Fibroblast of mammary gland (primary cell): ENCODE measurements around the gene TTYH3.

Experiments
- DNase-seq: peaks from one replicate; pipeline ENCODE4 v3.0.0-alpha.2; 2010; ENCODE audit warnings: low read depth
- H3K4me3 ChIP-seq: 2 replicates; pipeline ENCODE4 v1.5.1; 2011; ENCODE audit warnings: low read depth, mild to moderate bottlenecking, low read length, moderate library complexity; ENCODE audit not compliant: control insufficient read depth
- CTCF ChIP-seq: conservative IDR thresholded peaks from 2 replicates; pipeline ENCODE4 v1.5.1; 2011; ENCODE audit warnings: low read depth, low read length, inconsistent platforms; ENCODE audit not compliant: control insufficient read depth, insufficient read depth

Gene TTYH3

DNA sequence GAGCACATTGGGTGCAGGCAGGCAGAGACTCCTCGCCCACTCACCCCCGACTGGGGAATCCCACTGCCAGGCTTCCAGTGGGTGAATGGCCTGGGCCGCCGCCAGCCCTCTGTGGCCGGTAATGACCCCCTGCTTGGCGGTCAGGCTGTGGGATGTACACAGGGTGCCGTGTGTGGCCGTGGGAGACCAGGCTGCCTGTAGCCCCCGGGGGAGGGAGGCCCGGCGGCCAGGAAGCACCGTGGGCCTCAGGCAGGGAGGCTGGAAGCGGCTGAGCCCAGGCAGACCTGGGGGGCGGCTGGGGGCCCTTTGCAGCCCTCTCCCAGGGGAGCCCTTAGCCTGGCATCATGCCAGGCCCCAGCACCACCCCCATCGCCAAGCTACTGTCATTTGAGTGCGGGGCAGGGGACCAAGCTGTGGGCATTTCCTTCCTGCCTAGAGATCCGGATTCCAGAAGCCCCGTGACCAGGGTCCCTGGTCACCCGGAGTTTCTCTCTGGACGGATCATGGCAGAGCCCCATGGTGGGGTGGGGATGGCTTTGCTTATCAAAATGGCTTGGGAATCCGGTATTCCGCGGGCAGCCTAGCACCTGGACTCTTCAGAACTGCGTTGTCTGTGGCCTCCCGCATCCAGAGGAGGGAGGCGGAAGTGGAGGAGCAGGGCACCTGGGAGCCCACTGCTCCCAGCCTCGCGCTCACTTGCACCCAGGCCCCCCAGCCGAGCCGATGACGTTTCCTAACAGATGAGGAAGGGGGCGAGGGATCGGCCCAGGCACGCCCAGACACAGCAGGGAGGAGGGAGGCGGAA is 1.1 kb downstream of the TTYH3 start:
- no peak for TF ChIP-seq CTCF
- peak; percentile 71 for DNase-seq
- H3K4me3 ChIP-seq = peak overlapping the region; percentile 77

- peak; percentile 93 for DNase-seq
- TF ChIP-seq CTCF = no peak
- H3K4me3 ChIP-seq = peak overlapping the region; percentile 77
Observed at GRCh38 chr7:2633538-2634266, 1.9 kb downstream of the TTYH3 start.

DNA sequence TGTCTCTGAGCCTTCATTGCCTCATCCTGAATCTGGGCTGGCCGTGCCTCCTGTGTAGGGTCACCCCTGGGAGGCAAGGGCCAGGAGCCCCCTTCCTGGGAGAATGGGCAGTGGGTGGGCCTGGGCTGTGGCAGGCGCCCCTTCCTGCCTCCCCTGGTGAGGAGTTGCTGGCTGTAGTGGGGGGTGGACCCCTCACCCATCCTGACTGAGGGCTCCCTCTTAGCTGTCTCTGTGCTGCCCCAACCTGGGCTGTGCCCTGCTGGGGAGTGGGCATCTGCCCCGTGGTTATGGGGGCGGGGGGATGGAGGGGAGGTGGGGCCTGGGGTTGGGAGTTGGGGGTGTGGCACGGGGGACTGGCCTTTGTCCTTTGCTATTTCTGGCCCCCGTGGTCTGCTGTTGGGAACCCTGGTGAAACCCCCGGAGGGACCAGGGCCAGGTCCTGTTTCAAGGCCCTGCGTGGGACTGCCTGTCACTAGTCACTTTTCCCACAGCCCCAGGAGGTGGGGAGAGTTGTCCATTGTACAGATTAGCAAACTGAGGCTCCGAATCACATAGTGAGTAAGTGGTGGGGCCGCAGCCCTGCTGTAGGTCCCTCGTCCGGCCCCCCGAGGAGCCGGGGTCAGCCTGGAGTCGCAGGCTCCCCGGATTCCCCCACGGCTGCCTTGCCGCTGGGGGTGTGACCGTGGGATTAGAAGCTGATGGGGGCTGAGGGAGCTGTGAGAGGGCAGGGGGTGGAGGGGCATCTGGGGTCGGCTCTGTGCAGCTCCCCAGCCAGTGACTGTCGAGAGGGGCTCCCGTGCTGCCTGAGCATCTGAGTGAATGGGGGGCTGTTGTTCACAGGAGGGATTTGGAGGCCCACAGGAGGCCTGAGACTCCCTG is 2.7 kb downstream of the TTYH3 start:
- DNase-seq = no peak
- no peak for TF ChIP-seq CTCF
- peak overlapping the region; percentile 77 for H3K4me3 ChIP-seq

DNA sequence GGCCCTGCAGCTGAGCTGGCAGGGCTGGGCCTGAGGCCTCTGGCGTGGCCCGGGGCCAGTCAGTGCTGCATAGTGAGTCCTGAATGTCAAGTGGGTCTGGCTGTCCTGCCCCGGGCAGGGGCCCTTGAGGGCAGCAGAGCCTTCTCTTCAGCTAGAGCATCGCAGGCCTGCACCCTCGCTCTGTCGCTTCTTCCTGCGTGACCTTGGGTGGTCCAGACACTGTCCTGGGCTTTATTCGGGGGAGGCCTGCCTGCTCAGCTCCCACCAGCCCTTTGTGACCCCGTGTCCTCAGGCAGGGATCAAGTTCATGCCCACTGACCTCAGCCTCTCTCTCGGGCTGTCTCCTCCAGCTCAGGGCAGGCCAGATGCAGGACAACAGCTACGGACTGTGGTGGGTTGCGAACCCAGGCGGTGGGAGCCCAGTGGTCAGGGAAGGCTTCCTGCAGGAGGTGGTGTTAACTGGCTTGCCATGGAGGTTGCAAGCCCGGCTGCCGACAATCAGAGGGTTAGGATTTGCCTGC is 3.4 kb downstream of the TTYH3 start:
- no peak overlapping the region for H3K4me3 ChIP-seq
- DNase-seq = no peak
- TF ChIP-seq CTCF = no peak

DNA sequence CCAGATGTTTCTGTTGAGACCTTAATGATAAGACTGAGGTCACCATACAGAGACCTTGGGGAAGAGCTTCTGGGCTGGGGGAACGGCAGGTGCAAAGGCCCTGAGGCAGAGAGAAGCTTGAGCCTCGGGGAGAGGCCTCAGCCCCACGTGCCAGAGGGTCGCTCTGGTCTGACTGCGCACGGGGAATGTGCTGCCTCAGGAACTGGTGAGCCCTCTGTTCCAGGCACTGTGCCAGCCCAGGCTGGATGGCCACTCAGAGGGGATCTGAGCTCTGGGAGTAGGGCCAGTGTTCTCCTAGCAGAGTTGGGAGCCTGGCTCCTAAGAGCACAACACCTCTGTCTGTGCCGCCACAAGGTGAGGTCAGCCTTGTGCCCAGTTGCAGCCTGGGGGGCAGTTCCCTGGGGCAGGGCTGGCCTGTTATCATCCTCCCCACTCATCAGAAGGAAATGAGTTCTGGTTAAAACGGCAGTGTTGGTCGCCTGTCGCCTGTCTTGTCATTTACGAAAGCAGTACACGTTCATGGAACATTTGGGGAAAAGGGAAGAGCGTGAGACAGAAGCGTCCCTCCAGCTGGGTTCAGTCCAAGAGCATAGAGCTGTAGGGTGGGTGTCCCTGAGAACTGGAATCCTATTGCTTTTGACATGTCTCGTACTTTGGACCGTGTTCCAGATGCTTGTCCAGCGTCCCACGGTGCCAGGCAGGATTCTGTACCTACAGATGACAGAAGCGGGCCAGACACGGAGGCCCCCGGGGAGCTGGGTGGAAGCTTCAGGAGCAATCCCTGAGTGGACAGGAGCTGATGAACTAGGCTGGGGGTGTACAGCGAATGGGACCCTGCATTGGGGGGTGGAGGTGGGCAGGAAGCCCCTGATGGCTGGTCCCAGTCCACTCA is 4.3 kb downstream of the TTYH3 start:
- no peak for TF ChIP-seq CTCF
- peak; percentile 73 for DNase-seq

More for the DNA sequence above, 4.3 kb downstream of the TTYH3 start:
- H3K4me3 ChIP-seq = no peak overlapping the region
